Measurements from ENCODE around the gene SLC7A1. TPM values are rescaled to one million over a fixed set of nuclear protein-coding genes. Genes with fewer than 3 reads are reported as not detected.

The SLC7A1 gene
- total and polyA plus RNA-seq, 2 of the 13 experiments (the other 11 are each of a cell fraction or from before 2014, with no cell fraction given): 14.5 to 15.3 TPM

DNA sequence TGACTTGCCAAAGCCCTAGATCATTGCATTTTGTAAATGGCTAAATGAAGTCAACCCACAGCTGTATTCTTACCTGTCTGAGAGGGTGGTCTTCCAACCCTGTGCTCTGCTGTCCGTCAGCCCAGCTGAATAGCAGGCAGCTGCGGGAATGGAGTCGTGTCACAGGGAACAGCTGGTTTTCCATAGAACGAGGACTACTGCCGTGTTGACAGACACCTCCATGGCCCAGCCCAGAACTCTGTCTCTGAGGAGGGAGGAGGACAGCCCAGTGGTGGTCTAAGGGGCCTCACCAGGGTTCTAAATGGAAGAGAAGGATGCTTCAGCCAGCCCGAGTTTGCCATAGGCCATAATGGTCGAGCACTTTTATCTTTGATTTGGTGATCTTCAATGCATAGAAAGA lies 110.7 kb downstream of the SLC7A1 start:
- Histone ChIP-seq H3K27ac (ENCODE audit: extremely low read length, insufficient read depth, low read length) (no peak overlapping the region), H3K36me3 (replicated peaks in 1 of 2; ENCODE audit: control insufficient read depth in 1 of 2, insufficient read depth in 2 of 2, low read length in 2 of 2) (no peaks in the 10 kb centered on the region), H3K4me3 (replicated peaks in 1 of 3; ENCODE audit: insufficient read depth in 1 of 3, low read depth in 2 of 3, low read length in 3 of 3) (no peak overlapping the region), H3K9ac (ENCODE audit: insufficient read depth, low read depth, low read length) (no peak overlapping the region), H3K27me3 (ENCODE audit: control insufficient read depth in 1 of 2, insufficient read depth in 2 of 2, low read length in 2 of 2) (peaks cover 3 to 49% of the 10 kb centered on the region in 2 experiments; a peak in 4 of 5 replicates), H3K9me3 (ENCODE audit: low read length) (no peaks in the 10 kb centered on the region), H4K20me1 (ENCODE audit: insufficient read depth, low read length) (no peaks in the 10 kb centered on the region), H3K4me1 (ENCODE audit: insufficient read depth, low read length) (peaks cover 9% of the 10 kb centered on the region; the same call in 1 of the 2 replicates), H3K79me2 (ENCODE audit: insufficient read depth, low read length) (no peaks in the 10 kb centered on the region), H3K4me2 (ENCODE audit: low read depth, low read length) (no peak overlapping the region), H2AFZ (ENCODE audit: low read length) (no peak overlapping the region)
- ATAC-seq (no peak), FAIRE-seq (no peak), DNase-seq (ENCODE audit: low spot score) (no peak)
- intact Hi-C loops (cut with micrococcal nuclease; ENCODE audit: unreplicated experiment) (no loop called here), in situ Hi-C loops (cut with HindIII; ENCODE audit: extremely low pct_ligation_motif_present, low pct_unique_long_range_greater_than_20kb) (no loop called here)
- ChIA-PET CTCF (ENCODE audit: low intra/inter-chr PET ratio, low total read pairs) (no interaction called here), POLR2A (no interaction called here)
- no TSS peak for BruUV-seq (replicated peaks)
- TF ChIP-seq MIER2 (CRISPR knock-in tag; IDR thresholded peaks at IDR 0.05) (no peak), CEBPG (CRISPR knock-in tag; IDR thresholded peaks at IDR 0.05) (no peak), ZMYM2 (CRISPR knock-in tag; IDR thresholded peaks at IDR 0.05) (no peak), ZBTB3 (CRISPR knock-in tag; IDR thresholded peaks at IDR 0.05; ENCODE audit: borderline replicate concordance, low read depth) (no peak), ATF7-NPFF (CRISPR knock-in tag; IDR thresholded peaks at IDR 0.05; ENCODE audit: low read depth) (no peak), ZNF878 (CRISPR knock-in tag; IDR thresholded peaks at IDR 0.05) (no peak), TGIF2 (CRISPR knock-in tag; IDR thresholded peaks at IDR 0.05) (no peak), ZNF792 (CRISPR knock-in tag; IDR thresholded peaks at IDR 0.05) (no peak), ZFX (CRISPR knock-in tag; IDR thresholded peaks at IDR 0.05; ENCODE audit: low read depth) (no peak), KMT2A (CRISPR knock-in tag; IDR thresholded peaks at IDR 0.05) (no peak), ZFP36 (IDR thresholded peaks at IDR 0.05; ENCODE audit: borderline replicate concordance, low read depth, low read length, partially characterized antibody) (no peak), DRAP1 (CRISPR knock-in tag; IDR thresholded peaks at IDR 0.05) (no peak), SP140L (CRISPR knock-in tag; IDR thresholded peaks at IDR 0.05; ENCODE audit: borderline replicate concordance) (no peak), ZNF773 (CRISPR knock-in tag; IDR thresholded peaks at IDR 0.05; ENCODE audit: borderline replicate concordance) (no peak), ZNF10 (CRISPR knock-in tag; IDR thresholded peaks at IDR 0.05; ENCODE audit: borderline replicate concordance, low read depth) (no peak)
- TF ChIP-seq, protein P1, sequence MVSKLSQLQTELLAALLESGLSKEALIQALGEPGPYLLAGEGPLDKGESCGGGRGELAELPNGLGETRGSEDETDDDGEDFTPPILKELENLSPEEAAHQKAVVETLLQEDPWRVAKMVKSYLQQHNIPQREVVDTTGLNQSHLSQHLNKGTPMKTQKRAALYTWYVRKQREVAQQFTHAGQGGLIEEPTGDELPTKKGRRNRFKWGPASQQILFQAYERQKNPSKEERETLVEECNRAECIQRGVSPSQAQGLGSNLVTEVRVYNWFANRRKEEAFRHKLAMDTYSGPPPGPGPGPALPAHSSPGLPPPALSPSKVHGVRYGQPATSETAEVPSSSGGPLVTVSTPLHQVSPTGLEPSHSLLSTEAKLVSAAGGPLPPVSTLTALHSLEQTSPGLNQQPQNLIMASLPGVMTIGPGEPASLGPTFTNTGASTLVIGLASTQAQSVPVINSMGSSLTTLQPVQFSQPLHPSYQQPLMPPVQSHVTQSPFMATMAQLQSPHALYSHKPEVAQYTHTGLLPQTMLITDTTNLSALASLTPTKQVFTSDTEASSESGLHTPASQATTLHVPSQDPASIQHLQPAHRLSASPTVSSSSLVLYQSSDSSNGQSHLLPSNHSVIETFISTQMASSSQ (IDR thresholded peaks at IDR 0.05; ENCODE audit: low read depth): no peak
- TF ChIP-seq, protein P1 (CRISPR knock-in tag; IDR thresholded peaks at IDR 0.05; ENCODE audit: borderline replicate concordance): no peak
- TF ChIP-seq, protein P2, sequence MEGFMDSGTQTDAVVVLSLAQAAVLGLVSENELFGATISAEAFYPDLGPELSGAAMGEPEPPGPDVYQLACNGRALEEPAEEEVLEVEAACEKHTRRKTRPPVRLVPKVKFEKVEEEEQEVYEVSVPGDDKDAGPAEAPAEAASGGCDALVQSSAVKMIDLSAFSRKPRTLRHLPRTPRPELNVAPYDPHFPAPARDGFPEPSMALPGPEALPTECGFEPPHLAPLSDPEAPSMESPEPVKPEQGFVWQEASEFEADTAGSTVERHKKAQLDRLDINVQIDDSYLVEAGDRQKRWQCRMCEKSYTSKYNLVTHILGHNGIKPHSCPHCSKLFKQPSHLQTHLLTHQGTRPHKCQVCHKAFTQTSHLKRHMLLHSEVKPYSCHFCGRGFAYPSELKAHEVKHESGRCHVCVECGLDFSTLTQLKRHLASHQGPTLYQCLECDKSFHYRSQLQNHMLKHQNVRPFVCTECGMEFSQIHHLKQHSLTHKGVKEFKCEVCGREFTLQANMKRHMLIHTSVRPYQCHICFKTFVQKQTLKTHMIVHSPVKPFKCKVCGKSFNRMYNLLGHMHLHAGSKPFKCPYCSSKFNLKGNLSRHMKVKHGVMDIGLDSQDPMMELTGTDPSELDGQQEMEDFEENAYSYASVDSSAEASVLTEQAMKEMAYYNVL (CRISPR knock-in tag; IDR thresholded peaks at IDR 0.05; ENCODE audit: borderline replicate concordance): no peak
- 2% methylated on average over 7 of the region's 7 CpGs for WGBS (ENCODE audit: low lambda C conversion rate)
